B cell (primary cell): ENCODE measurements around the gene WNT3A. TPM values are rescaled to one million over a fixed set of nuclear protein-coding genes. Genes with fewer than 3 reads are reported as not detected.

Source experiments
- ATAC-seq: fragments of 200-7000 bp; cut with Tn5 transposase; one replicate; pipeline ENCODE4 v1.10.0; 2021; ENCODE audit warnings: low read depth, mild to moderate bottlenecking, moderate number of reproducible peaks, moderate library complexity
- CTCF ChIA-PET: fragments of 350-600 bp; sonication (Branson Sonifier 250); formaldehyde crosslinking; loops from one replicate; lab custom pipeline; 2021; ENCODE audit warnings: antibody characterized with exemption, inconsistent platforms; lab: Charles Lee
- POLR2A ChIA-PET: fragments of 350-600 bp; sonication (Branson Sonifier 250); formaldehyde crosslinking; loops from one replicate; lab custom pipeline; 2021; ENCODE audit warnings: antibody characterized with exemption; lab: Charles Lee
- DNase-seq: peaks from one replicate; pipeline ENCODE4 v3.0.0; 2013
- H2AFZ ChIP-seq: 2 replicates; pipeline ENCODE4 v1.6.1; 2012; ENCODE audit warnings: mild to moderate bottlenecking, low read depth, low read length; ENCODE audit not compliant: insufficient read depth, poor library complexity, severe bottlenecking
- H3K27ac ChIP-seq, 2 donors: 1 replicate in 1 of 2; 2 replicates in 1 of 2; pipeline ENCODE4 v1.5.1; 2012 to 2013; ENCODE audit warnings: low read length in 2 of 2, mild to moderate bottlenecking in 2 of 2, moderate library complexity in 1 of 2
- H3K27me3 ChIP-seq, 4 experiments: fragments of 200-600 bp in 1 of 4; sonication (generic) in 1 of 4; replicated peaks in 1 of 4; 1 replicate in 2 of 4; 2 replicates in 2 of 4; pipeline versions ENCODE4 v1.6.1 to v1.7.0; 2013 to 2016; ENCODE audit warnings: low read length in 3 of 4, mild to moderate bottlenecking in 2 of 4, mixed read lengths in 1 of 4, moderate library complexity in 1 of 4; ENCODE audit not compliant: insufficient read depth in 4 of 4, control insufficient read depth in 3 of 4; ENCODE audit errors: control extremely low read depth in 1 of 4
- H3K36me3 ChIP-seq, 2 experiments: replicated peaks in 1 of 2; 1 replicate in 1 of 2; 2 replicates in 1 of 2; pipeline versions ENCODE4 v1.6.1 to v1.7.1; 2013; ENCODE audit warnings: low read length in 1 of 2; ENCODE audit not compliant: insufficient read depth in 2 of 2, control insufficient read depth in 1 of 2; ENCODE audit errors: control extremely low read depth in 1 of 2, extremely low read depth in 1 of 2
- H3K4me1 ChIP-seq, 2 donors: fragments of 200-600 bp in 1 of 2; sonication (generic) in 1 of 2; 1 replicate in 1 of 2; 2 replicates in 1 of 2; pipeline versions ENCODE4 v1.5.1 to v1.6.1; 2013 to 2017; ENCODE audit warnings: low read length in 2 of 2; ENCODE audit not compliant: control insufficient read depth in 2 of 2, insufficient read depth in 2 of 2
- H3K4me2 ChIP-seq: replicated peaks from 2 replicates; pipeline ENCODE3; 2012; ENCODE audit warnings: mild to moderate bottlenecking, low read depth, low read length; ENCODE audit not compliant: poor library complexity, severe bottlenecking
- H3K4me3 ChIP-seq, 5 experiments: fragments of 200-600 bp in 1 of 5; sonication (generic) in 1 of 5; 1 replicate in 3 of 5; 2 replicates in 2 of 5; pipeline versions ENCODE4 v1.5.1 to v1.7.0; 2011 to 2016; ENCODE audit warnings: low read length in 4 of 5, mild to moderate bottlenecking in 4 of 5, low read depth in 2 of 5, control low read depth in 1 of 5, moderate library complexity in 1 of 5; ENCODE audit not compliant: insufficient read depth in 1 of 5; ENCODE audit errors: control extremely low read depth in 1 of 5, extremely low read depth in 1 of 5
- H3K79me2 ChIP-seq: fragments of 200-600 bp; sonication (generic); one replicate; pipeline ENCODE4 v1.6.0; 2016; ENCODE audit warnings: low read length; ENCODE audit not compliant: control insufficient read depth, insufficient read depth
- H3K9ac ChIP-seq: fragments of 200-600 bp; sonication (generic); 2 replicates; pipeline ENCODE4 v1.6.1; 2017; ENCODE audit warnings: mild to moderate bottlenecking, low read length, moderate library complexity
- H3K9me3 ChIP-seq, 3 donors: one replicate each; pipeline versions ENCODE4 v1.6.1 to v1.7.1; 2013; ENCODE audit warnings: low read length in 2 of 3; ENCODE audit not compliant: control insufficient read depth in 2 of 3, insufficient read depth in 1 of 3; ENCODE audit errors: control extremely low read depth in 1 of 3
- H4K20me1 ChIP-seq: 2 replicates; pipeline ENCODE4 v1.6.0; 2012; ENCODE audit warnings: mild to moderate bottlenecking, low read length; ENCODE audit not compliant: insufficient read depth, control insufficient read depth, poor library complexity, severe bottlenecking
- H3K27ac Mint-ChIP-seq: one replicate; pipeline ENCODE4 v1.8.0; 2021; ENCODE audit warnings: mixed read lengths
- H3K27me3 Mint-ChIP-seq: one replicate; pipeline ENCODE4 v1.8.0; 2021; ENCODE audit warnings: mixed read lengths
- H3K4me1 Mint-ChIP-seq: one replicate; pipeline ENCODE4 v1.8.0; 2021; ENCODE audit warnings: mixed read lengths
- H3K4me3 Mint-ChIP-seq: one replicate; pipeline ENCODE4 v1.8.0; 2021; ENCODE audit warnings: mixed read lengths
- H3K9me3 Mint-ChIP-seq: one replicate; pipeline ENCODE4 v1.8.0; 2022; ENCODE audit warnings: mixed read lengths; ENCODE audit not compliant: insufficient read depth
- CTCF ChIP-seq: fragments of 200-600 bp; IDR thresholded peaks from one replicate; pipeline ENCODE4 v1.8.0; 2022; ENCODE audit warnings: antibody characterized with exemption, mild to moderate bottlenecking
- EZH2 ChIP-seq: IDR thresholded peaks from 2 replicates; pipeline ENCODE4 v1.6.1; 2012; ENCODE audit warnings: borderline replicate concordance, low read depth, mild to moderate bottlenecking, moderate library complexity, low read length; ENCODE audit not compliant: insufficient read depth, poor library complexity, severe bottlenecking
- WGBS: methylation state at CpG from one replicate; pipeline ENCODE4 v1.1.5; 2013; ENCODE audit warnings: missing lambda C conversion rate; ENCODE audit not compliant: insufficient coverage; 5-methylcytosine and 5-hydroxymethylcytosine counted together
- intact Hi-C: fragments of 100-400 bp; cut with micrococcal nuclease; formaldehyde crosslinking; loops from one replicate; pipeline ENCODE4 v1.10.0; 2022
- polyA plus RNA-seq: library from polyadenylated mRNA; depleted of rRNA; stranded (reverse); fragments of >200 nt; gene quantifications from 2 replicates; pipeline ENCODE4 v1.2.3, GENCODE V29; 2012
- total RNA-seq, 2 donors: library from RNA; stranded (reverse); fragments of 120-200 nt in 1 of 2; gene quantifications; 1 replicate in 1 of 2; 2 replicates in 1 of 2; pipeline versions ENCODE4 v1.2.3 to v1.2.4, GENCODE V29; 2013 to 2022

Gene WNT3A
- total and polyA plus RNA-seq, 2 donors (not counting 1 experiment from before 2014, with no cell fraction given): 0.03 TPM; not detected in 1

GRCh38 chr1:228001738-228002535 is 4.9 kb upstream of the WNT3A start:
- DNase-seq: no peak
- ChIA-PET CTCF (no interaction called here), POLR2A (no interaction called here)
- no peak overlapping the region for H3K4me2 ChIP-seq
- H3K27ac Mint-ChIP-seq: no peak overlapping the region
- H3K9me3 ChIP-seq: peaks cover 1 to 28% (median 5%) of the 10 kb centered on the region in 3 donors
- no peak overlapping the region for H3K4me3 ChIP-seq
- no peaks in the 10 kb centered on the region for H3K79me2 ChIP-seq
- peaks cover 4% of the 10 kb centered on the region for H3K4me1 Mint-ChIP-seq
- no peaks in the 10 kb centered on the region for H4K20me1 ChIP-seq
- H3K9me3 Mint-ChIP-seq: peaks cover 7% of the 10 kb centered on the region
- H3K27me3 Mint-ChIP-seq: peaks cover 39% of the 10 kb centered on the region
- no peak overlapping the region for H2AFZ ChIP-seq
- H3K9ac ChIP-seq: no peak overlapping the region
- H3K4me3 Mint-ChIP-seq: no peak overlapping the region
- no peak for ATAC-seq
- no peak for TF ChIP-seq EZH2
- no peak for TF ChIP-seq CTCF
- H3K36me3 ChIP-seq: no peaks in the 10 kb centered on the region
- intact Hi-C loops: no loop called here
- 76% methylated on average over 14 of the region's 15 CpGs for WGBS
- H3K4me1 ChIP-seq: peaks cover 4 to 8% of the 10 kb centered on the region in 2 donors
- peaks cover 0 to 37% (median 20%) of the 10 kb centered on the region in 4 experiments for H3K27me3 ChIP-seq
- no peak overlapping the region for H3K27ac ChIP-seq

GRCh38 chr1:228002792-228003191 is 4.0 kb upstream of the WNT3A start:
- Histone ChIP-seq H3K79me2 (no peaks in the 10 kb centered on the region), H3K9me3 (peaks cover 0 to 28% (median 3%) of the 10 kb centered on the region in 3 donors), H3K27ac (no peak overlapping the region), H3K9ac (no peak overlapping the region), H4K20me1 (no peaks in the 10 kb centered on the region), H3K4me1 (peaks cover 10 to 15% of the 10 kb centered on the region in 2 donors), H2AFZ (no peak overlapping the region), H3K4me3 (no peak overlapping the region), H3K36me3 (no peaks in the 10 kb centered on the region), H3K4me2 (no peak overlapping the region), H3K27me3 (peaks cover 0 to 39% (median 20%) of the 10 kb centered on the region in 4 experiments)
- ChIA-PET CTCF (no interaction called here), POLR2A (no interaction called here)
- H3K27ac Mint-ChIP-seq: no peak overlapping the region
- peaks cover 46% of the 10 kb centered on the region for H3K27me3 Mint-ChIP-seq
- WGBS: 100% methylated on average over 2 of the region's 3 CpGs
- H3K4me1 Mint-ChIP-seq: peaks cover 9% of the 10 kb centered on the region
- H3K4me3 Mint-ChIP-seq: no peak overlapping the region
- DNase-seq (no peak), ATAC-seq (no peak)
- peaks cover 5% of the 10 kb centered on the region for H3K9me3 Mint-ChIP-seq
- intact Hi-C loops: no loop called here
- TF ChIP-seq CTCF (no peak), EZH2 (no peak)
